ENCODE measurements around the gene SEPHS1.

DNA sequence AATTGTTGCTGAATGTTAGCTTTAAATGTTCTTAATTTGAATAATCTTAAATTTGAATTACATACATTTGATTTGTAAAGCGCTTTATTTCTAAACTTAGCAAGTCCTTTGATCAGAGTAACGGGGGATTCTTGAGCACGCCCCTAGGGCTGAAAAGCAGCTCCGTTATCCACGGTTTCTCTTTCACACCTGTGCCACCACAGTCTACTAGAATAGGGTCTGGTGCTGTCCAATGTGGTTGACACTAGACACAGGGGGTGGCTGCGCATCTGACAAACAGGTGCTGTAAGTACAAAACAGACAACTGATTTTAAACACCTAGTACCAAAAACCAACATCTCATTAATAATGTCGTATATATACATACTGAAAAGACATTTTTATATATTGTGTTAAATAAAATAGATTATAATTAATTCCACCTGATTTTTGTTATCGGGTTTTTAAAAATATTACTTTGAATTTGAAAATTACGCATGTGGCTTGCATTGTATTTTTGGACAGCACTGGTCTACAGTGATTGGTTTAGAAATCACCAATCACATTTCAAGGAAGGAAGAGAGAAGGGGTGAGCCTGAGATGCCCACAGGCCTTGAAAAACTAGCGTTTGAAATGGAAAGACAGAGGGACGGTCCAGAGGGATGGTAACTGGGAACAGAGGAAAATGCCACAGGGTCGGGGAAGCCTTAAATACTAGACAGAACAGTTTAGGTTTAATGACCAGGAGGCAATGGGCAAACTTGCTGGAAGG is 7.3 kb downstream of the SEPHS1 start:
- TF ChIP-seq HDAC6 (IDR thresholded peaks at IDR 0.05; ENCODE audit: low read depth, low read length): no peak
- no peak for TF ChIP-seq RFX5 (IDR thresholded peaks at IDR 0.05; ENCODE audit: borderline replicate concordance, low read depth, low read length)
- TF ChIP-seq, protein P1, sequence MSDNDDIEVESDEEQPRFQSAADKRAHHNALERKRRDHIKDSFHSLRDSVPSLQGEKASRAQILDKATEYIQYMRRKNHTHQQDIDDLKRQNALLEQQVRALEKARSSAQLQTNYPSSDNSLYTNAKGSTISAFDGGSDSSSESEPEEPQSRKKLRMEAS (IDR thresholded peaks at IDR 0.05): no peak
- TF ChIP-seq RAD21 (IDR thresholded peaks at IDR 0.05 in 1 of 2, conservative IDR thresholded peaks at IDR 0.05 in 1 of 2; ENCODE audit: low read depth in 2 of 2, low read length in 2 of 2): no peak
- no peak for TF ChIP-seq ZNF274 (IDR thresholded peaks at IDR 0.05; ENCODE audit: borderline replicate concordance, extremely low read depth, low read length)

Measured in H1 (cell line).